HepG2 (cell line): Measurements from ENCODE around the gene ZNF225.

Experiments used
- KAT2B ChIP-seq: fragments of 150-350 bp; IDR thresholded peaks from 2 replicates; pipeline ENCODE4 v1.6.1; 2014; ENCODE audit warnings: low read depth, low read length, borderline replicate concordance
- KLF16 ChIP-seq, 2 experiments: sonication (generic) in 1 of 2; formaldehyde crosslinking in 1 of 2; IDR thresholded peaks; 2 replicates each; pipeline versions ENCODE4 v1.6.1 to v1.8.0; 2016 to 2023; ENCODE audit warnings: missing genetic modification reagents in 2 of 2, missing compliant biosample characterization in 1 of 2
- MIER3 ChIP-seq: IDR thresholded peaks from 2 replicates; pipeline ENCODE4 v1.6.1; 2016; ENCODE audit warnings: missing compliant biosample characterization, borderline replicate concordance
- MXI1 ChIP-seq: IDR thresholded peaks from 3 replicates; pipeline ENCODE4 v1.6.1; 2012; ENCODE audit warnings: low read depth, low read length, inconsistent platforms, borderline replicate concordance
- POLR2AphosphoS5 ChIP-seq: IDR thresholded peaks from 2 replicates; pipeline ENCODE4 v1.6.1; 2012; ENCODE audit warnings: low read depth, low read length
- SMAD3 ChIP-seq: sonication (generic); formaldehyde crosslinking; IDR thresholded peaks from 2 replicates; pipeline ENCODE4 v1.4.0; 2020; ENCODE audit warnings: missing genetic modification reagents
- SRF ChIP-seq: IDR thresholded peaks from 2 replicates; pipeline ENCODE4 v1.6.1; 2011; ENCODE audit warnings: mild to moderate bottlenecking, low read depth, low read length, moderate library complexity
- TARDBP ChIP-seq: sonication (generic); formaldehyde crosslinking; IDR thresholded peaks from 2 replicates; pipeline ENCODE4 v1.8.0; 2022; ENCODE audit warnings: mild to moderate bottlenecking, missing genetic modification reagents
- TCF7L2 ChIP-seq: IDR thresholded peaks from 2 replicates; pipeline ENCODE4 v1.6.1; 2011; ENCODE audit warnings: mild to moderate bottlenecking, low read depth, low read length, moderate library complexity
- ZFP36 ChIP-seq: fragments of 150-350 bp; IDR thresholded peaks from 2 replicates; pipeline ENCODE4 v1.6.1; 2018; ENCODE audit warnings: borderline replicate concordance, low read length, low read depth; ENCODE audit not compliant: partially characterized antibody
- ZNF136 ChIP-seq: sonication (generic); formaldehyde crosslinking; IDR thresholded peaks from 2 replicates; pipeline ENCODE4 v1.8.1; 2022; ENCODE audit warnings: low read depth, mild to moderate bottlenecking, moderate library complexity, missing genetic modification reagents
- ZNF768 ChIP-seq: sonication (generic); formaldehyde crosslinking; IDR thresholded peaks from 2 replicates; pipeline ENCODE4 v1.4.0; 2020; ENCODE audit warnings: missing genetic modification reagents
- TF ChIP-seq, protein P1 (sequence below), 2 experiments: fragments of 450-650 bp in 1 of 2; sonication (generic) in 1 of 2; formaldehyde crosslinking; IDR thresholded peaks; 2 replicates each; pipeline versions ENCODE4 v1.5.0 to v1.8.0; 2020 to 2022; ENCODE audit warnings: mild to moderate bottlenecking in 1 of 2, missing genetic modification reagents in 1 of 2
- TF ChIP-seq, protein P2 (sequence below): sonication (generic); formaldehyde crosslinking; IDR thresholded peaks from 2 replicates; pipeline ENCODE4 v1.5.0; 2020; ENCODE audit warnings: mild to moderate bottlenecking, missing genetic modification reagents, moderate library complexity

DNA sequence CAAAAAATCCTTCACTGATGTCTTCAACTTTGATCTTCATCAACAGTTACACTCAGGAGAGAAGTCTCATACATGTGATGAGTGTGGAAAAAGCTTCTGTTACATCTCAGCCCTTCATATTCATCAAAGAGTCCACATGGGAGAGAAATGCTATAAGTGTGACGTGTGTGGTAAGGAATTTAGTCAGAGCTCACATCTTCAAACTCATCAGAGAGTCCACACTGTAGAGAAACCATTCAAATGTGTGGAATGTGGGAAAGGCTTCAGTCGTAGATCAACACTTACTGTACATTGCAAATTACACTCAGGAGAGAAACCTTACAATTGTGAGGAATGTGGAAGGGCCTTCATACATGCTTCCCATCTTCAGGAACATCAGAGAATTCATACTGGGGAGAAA lies 43.3 kb downstream of the ZNF225 start:
- TF ChIP-seq SRF (no peak), MXI1 (no peak), ZNF768 (no peak), TCF7L2 (no peak), KLF16 (CRISPR knock-in tag; IDR thresholded peaks at IDR 0.05) (no peak), ZNF136 (CRISPR knock-in tag) (no peak), KAT2B (no peak), SMAD3 (no peak), ZFP36 (no peak), MIER3 (CRISPR knock-in tag) (no peak), POLR2AphosphoS5 (no peak), TARDBP (CRISPR knock-in tag) (no peak)
- TF ChIP-seq, protein P1, sequence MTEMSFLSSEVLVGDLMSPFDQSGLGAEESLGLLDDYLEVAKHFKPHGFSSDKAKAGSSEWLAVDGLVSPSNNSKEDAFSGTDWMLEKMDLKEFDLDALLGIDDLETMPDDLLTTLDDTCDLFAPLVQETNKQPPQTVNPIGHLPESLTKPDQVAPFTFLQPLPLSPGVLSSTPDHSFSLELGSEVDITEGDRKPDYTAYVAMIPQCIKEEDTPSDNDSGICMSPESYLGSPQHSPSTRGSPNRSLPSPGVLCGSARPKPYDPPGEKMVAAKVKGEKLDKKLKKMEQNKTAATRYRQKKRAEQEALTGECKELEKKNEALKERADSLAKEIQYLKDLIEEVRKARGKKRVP (CRISPR knock-in tag; IDR thresholded peaks at IDR 0.05): no peak
- TF ChIP-seq, protein P2, sequence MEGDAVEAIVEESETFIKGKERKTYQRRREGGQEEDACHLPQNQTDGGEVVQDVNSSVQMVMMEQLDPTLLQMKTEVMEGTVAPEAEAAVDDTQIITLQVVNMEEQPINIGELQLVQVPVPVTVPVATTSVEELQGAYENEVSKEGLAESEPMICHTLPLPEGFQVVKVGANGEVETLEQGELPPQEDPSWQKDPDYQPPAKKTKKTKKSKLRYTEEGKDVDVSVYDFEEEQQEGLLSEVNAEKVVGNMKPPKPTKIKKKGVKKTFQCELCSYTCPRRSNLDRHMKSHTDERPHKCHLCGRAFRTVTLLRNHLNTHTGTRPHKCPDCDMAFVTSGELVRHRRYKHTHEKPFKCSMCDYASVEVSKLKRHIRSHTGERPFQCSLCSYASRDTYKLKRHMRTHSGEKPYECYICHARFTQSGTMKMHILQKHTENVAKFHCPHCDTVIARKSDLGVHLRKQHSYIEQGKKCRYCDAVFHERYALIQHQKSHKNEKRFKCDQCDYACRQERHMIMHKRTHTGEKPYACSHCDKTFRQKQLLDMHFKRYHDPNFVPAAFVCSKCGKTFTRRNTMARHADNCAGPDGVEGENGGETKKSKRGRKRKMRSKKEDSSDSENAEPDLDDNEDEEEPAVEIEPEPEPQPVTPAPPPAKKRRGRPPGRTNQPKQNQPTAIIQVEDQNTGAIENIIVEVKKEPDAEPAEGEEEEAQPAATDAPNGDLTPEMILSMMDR (CRISPR knock-in tag): no peak
